Erythroblast (primary cell): ENCODE measurements around the gene CDKAL1.

Source experiments
- GATA1 ChIP-seq: IDR thresholded peaks from 2 replicates; pipeline ENCODE4 v1.6.1; 2011; ENCODE audit warnings: low read depth, mild to moderate bottlenecking, control low read depth, low read length, moderate library complexity
- POLR2A ChIP-seq: IDR thresholded peaks from 2 replicates; pipeline ENCODE4 v1.6.1; 2011; ENCODE audit warnings: mild to moderate bottlenecking, low read length

GRCh38 chr6:20559924-20560551, 25.8 kb downstream of the CDKAL1 start:
- TF ChIP-seq POLR2A (no peak), GATA1 (no peak)
